ENCODE data around the gene GET4. TPM values are rescaled to one million over a fixed set of nuclear protein-coding genes. Genes with fewer than 3 reads are reported as not detected.
A peak's percentile ranks its signal among the peaks of the same experiment; 100 is the strongest.

GET4 gene
- polyA plus RNA-seq, 1 of the 3 experiments (the other 2 are of a cell fraction): 63.1 TPM

GRCh38 chr7:831596-832166, 44.7 kb upstream of the GET4 start (continued):
- no peak for TF ChIP-seq YY1 (IDR thresholded peaks at IDR 0.05; ENCODE audit: low read depth)
- TF ChIP-seq TEAD4 (IDR thresholded peaks at IDR 0.05; ENCODE audit: borderline replicate concordance, insufficient read depth): peak; percentile 27; the same call in 1 of the 2 replicates
- no peak for TF ChIP-seq REST (IDR thresholded peaks at IDR 0.05; ENCODE audit: low read depth, low read length)
- no peak for TF ChIP-seq USF1 (IDR thresholded peaks at IDR 0.05; ENCODE audit: borderline replicate concordance, low read depth)
- TF ChIP-seq SMC3 (IDR thresholded peaks at IDR 0.05; ENCODE audit: low read depth, low read length): no peak

DNA sequence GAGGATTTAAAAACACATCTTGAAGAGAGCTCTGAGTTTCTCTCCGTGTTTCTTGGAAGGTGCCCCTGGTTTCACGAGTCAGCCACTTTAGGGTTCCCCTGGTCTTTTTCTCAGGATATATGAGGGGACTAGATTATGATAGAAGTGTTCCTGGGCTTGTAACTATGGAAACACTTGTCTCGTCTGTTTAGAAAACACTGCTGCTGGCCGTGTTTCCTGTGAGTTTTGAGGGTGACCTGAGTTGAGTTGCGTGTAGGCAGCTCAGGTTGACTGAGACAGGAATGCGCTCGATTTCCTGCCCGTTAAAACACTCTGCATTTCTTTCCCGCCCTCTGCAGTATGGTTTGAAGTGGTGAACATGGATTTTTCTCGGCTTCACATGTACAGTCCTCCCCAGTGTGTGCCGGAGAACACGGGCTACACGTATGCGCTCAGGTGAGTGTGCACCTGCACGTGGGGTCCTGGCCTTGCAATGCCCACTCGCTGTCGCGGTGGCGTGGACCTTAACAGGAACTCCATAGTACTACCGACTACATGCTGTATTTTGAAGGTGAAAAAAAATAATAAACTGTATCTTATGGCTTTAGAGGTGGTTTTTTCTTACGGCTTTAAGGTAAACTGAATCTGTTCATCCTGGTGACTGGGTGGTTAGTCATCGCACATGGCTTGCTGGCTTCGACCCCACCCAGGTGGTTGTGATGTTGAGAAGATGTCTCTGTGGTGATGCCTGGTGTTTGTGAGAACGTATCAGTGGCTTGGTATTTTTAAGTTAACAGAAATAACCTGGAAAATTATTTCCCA, 44.0 kb upstream of the GET4 start, which contains the start of gene SUN1:
SUN1 (plus strand) TSS at position 310 of the 801 bp plus-strand sequence; CDS start at position 359, 49 bp downstream.
- H3F3A ChIP-seq (replicated peaks; ENCODE audit: insufficient read depth): peaks cover 37% of the 10 kb centered on the region
- DNase-seq: no peak
- peak within 1 kb of the TSS; percentile 29 to 98 for H3K27ac ChIP-seq (ENCODE audit: low read depth in 2 of 2, low read length in 1 of 2)
- ChIA-PET CTCF (interaction anchor here (1.1 to 4.0 kb wide), 6 partner anchors 9 to 41 kb away, joined by 4 to 17 read pairs (median 8); no protein-coding TSS in a partner anchor), POLR2A (no interaction called here)
- H3K9me2 ChIP-seq: no peaks in the 10 kb centered on the region
- peaks cover 7 to 14% of the 10 kb centered on the region in 2 experiments for H3K36me3 ChIP-seq (replicated peaks in 1 of 2; ENCODE audit: control insufficient read depth in 1 of 2, insufficient read depth in 2 of 2, low read length in 1 of 2)
- peak within 1 kb of the TSS in 1 of 2 experiments; percentile 27; a peak in 3 of 4 replicates for H3K4me3 ChIP-seq (ENCODE audit: low read depth in 2 of 2, low read length in 1 of 2)
- peaks cover 21 to 26% of the 10 kb centered on the region in 2 experiments; a peak in 3 of 4 replicates for H3K4me1 ChIP-seq (ENCODE audit: control insufficient read depth in 1 of 2, insufficient read depth in 2 of 2, low read depth in 1 of 2, low read length in 1 of 2)
- no peak within 1 kb of the TSS for H2AFZ ChIP-seq (ENCODE audit: low read depth)
- peak within 1 kb of the TSS; percentile 78 for H3K9ac ChIP-seq
- no peak for TF ChIP-seq TAF1 (IDR thresholded peaks at IDR 0.05; ENCODE audit: borderline replicate concordance, low read depth, low read length)
- TF ChIP-seq MAX (IDR thresholded peaks at IDR 0.05; ENCODE audit: low read depth): peak; percentile 87
- peak; percentile 59 for TF ChIP-seq NFIC (IDR thresholded peaks at IDR 0.05; ENCODE audit: borderline replicate concordance)
- TF ChIP-seq FOSL2 (IDR thresholded peaks at IDR 0.05; ENCODE audit: borderline replicate concordance, low read depth): peak; percentile 85
- no peak for TF ChIP-seq RFX5 (IDR thresholded peaks at IDR 0.05; ENCODE audit: low read length)
- no peak for TF ChIP-seq USF2 (IDR thresholded peaks at IDR 0.05; ENCODE audit: borderline replicate concordance, low read depth, low read length)
- no peak for TF ChIP-seq GATA2 (CRISPR knock-in tag; IDR thresholded peaks at IDR 0.05)
- TF ChIP-seq SIN3A (IDR thresholded peaks at IDR 0.05; ENCODE audit: borderline replicate concordance, low read depth, low read length): peak; percentile 7; the same call in 1 of the 2 replicates
- no peak for TF ChIP-seq USF1 (IDR thresholded peaks at IDR 0.05; ENCODE audit: borderline replicate concordance, low read depth)
- 0 out of 2 replicates have a peak, but pooled peaks have one; percentile 3 for TF ChIP-seq ZBTB33 (IDR thresholded peaks at IDR 0.05; ENCODE audit: borderline replicate concordance, low read depth)
- TF ChIP-seq EP300 (IDR thresholded peaks at IDR 0.05; ENCODE audit: borderline replicate concordance in 1 of 2, low read depth in 1 of 2, low read length in 1 of 2): peak in 1 of 2 experiments; percentile 45; a peak in 1 of 4 replicates
- no peak for TF ChIP-seq RXRA (IDR thresholded peaks at IDR 0.05; ENCODE audit: borderline replicate concordance, low read depth)
- TF ChIP-seq TCF12 (IDR thresholded peaks at IDR 0.05): peak; percentile 86
- TF ChIP-seq, protein P1, sequence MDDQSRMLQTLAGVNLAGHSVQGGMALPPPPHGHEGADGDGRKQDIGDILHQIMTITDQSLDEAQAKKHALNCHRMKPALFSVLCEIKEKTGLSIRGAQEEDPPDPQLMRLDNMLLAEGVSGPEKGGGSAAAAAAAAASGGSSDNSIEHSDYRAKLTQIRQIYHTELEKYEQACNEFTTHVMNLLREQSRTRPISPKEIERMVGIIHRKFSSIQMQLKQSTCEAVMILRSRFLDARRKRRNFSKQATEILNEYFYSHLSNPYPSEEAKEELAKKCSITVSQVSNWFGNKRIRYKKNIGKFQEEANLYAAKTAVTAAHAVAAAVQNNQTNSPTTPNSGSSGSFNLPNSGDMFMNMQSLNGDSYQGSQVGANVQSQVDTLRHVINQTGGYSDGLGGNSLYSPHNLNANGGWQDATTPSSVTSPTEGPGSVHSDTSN (IDR thresholded peaks at IDR 0.05): peak; percentile 29; the same call in 1 of the 2 replicates
- H3K9me3 ChIP-seq: no peaks in the 10 kb centered on the region
- no peaks in the 10 kb centered on the region for H3K27me3 ChIP-seq (ENCODE audit: insufficient read depth)
- peak within 1 kb of the TSS; percentile 65 for H3K4me2 ChIP-seq
- peaks cover 93% of the 10 kb centered on the region for H3K79me2 ChIP-seq (ENCODE audit: insufficient read depth)
- WGBS (ENCODE audit: low lambda C conversion rate): 64% methylated on average over 24 of the region's 24 CpGs
- H4K20me1 ChIP-seq (ENCODE audit: insufficient read depth): peaks cover 16% of the 10 kb centered on the region
